Measurements from ENCODE around the gene RAI14.

Gene RAI14

DNA sequence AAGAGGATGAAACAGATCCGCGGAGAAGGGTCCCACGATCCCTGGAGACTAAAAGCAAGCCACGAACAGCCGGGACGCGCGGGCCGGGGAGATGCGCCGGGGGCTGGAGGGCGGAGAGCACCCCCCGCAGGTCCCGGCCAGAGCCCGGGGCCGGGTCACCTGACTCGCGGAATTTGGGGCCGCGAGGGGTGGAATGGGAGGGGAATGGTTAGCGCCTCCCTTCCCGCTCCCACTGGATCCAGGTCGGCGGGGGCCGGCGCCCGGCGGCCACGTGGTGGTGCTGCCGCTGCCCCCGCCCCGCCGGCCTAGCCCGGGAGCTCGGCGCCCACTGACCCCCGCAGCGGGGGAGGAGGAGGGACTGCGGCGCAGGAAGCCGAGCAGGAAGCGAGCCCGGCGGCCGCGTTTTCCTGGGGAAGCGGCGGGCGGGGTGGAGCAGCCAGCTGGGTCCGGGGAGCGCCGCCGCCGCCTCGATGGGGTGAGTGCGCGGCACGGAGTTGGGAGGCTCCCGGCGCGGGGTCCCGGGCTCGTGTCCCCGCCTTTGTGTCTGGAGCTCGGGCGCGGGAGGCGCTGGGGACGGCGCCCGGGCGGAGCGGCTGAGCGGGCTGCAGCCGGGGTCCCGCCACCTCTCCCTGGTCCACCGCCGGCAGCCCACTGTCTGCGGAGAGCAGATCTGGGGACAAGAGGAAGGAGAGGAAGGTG, at the start of gene RAI14:
Gene RAI14, plus strand, starts transcription at position 328 of the 699 bp plus-strand sequence. CDS start 30,592 bp downstream, outside the sequence.
- peak; percentile 57 for DNase-seq

DNA sequence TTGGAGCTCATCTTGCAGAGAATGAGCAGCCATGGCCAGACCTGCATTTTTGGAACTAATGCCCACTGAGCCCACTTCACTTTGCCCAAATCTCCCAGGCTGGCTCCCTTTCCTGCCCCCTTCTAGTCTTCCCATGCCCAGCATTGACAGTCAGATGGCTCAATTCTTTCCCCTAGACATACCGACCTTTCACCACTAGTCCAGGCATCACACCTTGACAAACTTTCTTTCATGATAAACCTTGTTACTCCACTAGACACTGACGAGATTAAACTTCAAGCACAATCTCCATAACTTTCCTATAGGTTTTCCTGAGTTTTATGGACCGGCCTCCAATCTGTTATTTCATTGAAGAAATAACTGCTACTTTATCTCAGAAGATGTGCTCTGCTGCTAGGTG, 47.8 kb upstream of the RAI14 start:
- DNase-seq, result no peak

DNA sequence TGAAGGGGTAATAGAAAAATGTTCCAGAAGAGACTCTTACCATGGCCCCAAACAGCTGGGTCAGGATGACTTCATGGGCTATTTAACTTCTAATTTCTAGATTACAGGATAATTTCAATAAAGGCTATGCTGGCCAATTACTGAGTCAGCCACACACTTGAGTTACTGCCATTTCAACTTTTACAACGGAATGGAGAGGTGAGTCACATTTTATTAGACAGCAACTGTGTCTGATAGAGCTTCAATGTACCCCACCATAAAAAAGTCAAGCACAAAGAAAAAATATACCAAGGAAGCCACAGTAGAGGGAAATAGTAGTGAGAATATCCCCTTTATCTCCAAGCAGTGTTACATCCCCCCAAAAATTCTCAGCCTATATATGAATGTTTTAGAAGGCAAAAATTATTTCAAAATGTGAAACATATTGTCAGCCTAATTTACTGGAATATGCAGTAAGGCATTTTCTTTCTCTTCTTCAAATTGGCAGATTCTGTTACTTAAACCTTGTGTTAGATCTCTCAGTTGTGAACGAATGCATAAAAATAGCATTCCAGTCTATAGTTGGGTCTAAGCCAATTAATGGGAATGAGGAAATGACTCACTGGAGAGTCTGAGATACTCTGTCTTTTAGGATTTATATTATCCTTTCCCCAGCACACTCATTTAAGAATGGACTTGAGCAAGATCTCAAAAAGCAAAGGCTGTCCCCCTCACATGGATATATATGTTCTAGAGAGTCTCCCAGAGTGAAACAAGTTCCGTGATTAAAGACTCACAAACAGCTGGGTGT, 47.1 kb upstream of the RAI14 start:
- DNase-seq, result no peak

- DNase-seq, result no peak
These were observed 46.1 kb upstream of the RAI14 start for GRCh38 chr5:34609951-34610441.

GRCh38 chr5:34610546-34610945, 45.6 kb upstream of the RAI14 start:
- DNase-seq, result no peak

GRCh38 chr5:34611464-34612415, 44.4 kb upstream of the RAI14 start:
- no peak for DNase-seq

DNA sequence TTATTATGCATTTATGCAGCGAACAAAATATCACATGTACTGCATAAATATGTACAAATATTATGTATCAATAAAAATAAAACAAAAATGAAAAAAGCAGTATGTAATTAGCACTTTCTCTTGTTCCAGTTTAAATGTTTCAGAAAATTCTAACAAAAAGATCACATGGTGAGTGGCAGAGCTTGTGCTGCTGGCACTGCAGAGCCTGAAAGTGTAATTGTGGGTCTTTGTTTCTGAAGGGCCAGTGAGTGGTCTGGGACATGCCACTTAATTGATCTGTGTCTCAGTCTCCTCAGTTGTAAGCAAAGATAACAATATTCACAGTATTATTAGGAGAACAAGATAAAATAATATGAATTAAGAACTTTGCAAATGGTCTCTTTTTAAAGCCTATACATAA, 39.5 kb upstream of the RAI14 start:
- DNase-seq, result no peak

DNA sequence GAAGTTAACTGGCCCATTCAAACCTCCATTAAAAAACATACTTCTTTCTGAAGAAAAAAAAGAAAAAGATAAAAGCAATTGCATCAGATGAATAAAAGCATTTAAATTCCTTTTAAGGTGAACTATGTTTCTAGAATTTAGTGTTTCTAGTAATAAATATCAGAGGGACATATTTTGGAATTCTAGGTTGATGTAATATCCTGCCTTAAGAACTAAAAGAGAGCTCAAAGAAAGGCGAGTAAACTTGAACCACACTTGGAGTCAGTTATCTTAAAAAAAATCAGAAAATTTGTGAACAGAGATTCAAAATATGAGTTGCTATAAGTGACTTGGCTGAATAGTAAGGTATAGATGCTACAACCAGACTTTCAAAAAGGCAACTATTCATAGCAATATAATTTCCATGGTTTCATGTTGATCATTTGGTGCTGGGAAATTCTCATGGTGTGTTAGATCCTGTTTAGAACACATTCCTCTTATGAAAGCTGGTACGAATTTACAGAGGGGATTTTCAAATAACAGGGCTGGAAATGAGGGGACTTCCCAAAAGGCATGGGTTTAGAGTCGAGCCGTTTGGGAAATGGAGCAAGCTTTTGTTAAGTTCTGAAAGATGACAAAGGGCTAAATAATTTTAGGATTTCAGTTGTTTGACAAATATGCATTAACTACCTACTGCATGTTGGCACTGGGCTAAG, 37.6 kb upstream of the RAI14 start:
- no peak for DNase-seq

GRCh38 chr5:34620185-34620584, 35.9 kb upstream of the RAI14 start:
- no peak for DNase-seq

DNA sequence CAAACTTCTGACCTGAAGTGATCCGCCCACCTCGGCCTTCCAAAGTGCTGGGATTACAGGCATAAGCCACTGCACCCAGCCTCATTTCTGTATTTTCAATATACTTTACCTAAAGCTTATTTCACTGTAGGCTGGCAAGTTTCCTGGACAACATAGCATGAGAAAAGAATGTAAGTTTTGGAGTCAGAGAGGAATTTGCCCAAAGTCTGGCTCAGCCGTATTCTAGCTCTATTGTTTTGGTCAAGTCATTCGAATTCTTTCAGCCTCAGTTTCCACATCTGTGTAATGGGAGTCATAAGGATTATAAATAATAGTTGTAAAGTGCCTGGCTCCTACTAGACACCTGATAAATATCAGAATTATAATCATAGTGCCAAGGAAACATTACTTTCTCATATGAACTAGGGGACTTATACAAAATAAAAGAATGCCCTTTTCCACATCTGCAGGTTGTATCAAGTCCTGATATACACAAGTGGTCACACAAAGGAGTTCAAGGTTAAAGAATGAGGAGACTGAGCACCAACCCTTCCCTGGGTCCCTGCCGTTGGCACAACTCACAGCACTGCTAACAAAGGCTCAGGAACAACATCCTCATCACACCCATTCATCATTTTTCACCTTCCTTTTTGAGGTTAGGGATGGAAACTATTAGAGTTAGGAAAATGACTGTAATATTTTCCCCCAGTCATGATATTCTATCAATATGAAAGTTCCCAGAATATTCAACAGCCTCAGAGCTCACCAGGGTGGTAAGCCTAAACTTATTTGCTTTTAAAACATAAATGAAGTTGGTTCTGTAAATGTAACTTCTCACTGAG, 34.6 kb upstream of the RAI14 start:
- DNase-seq, result no peak

GRCh38 chr5:34622098-34622400, 34.1 kb upstream of the RAI14 start:
- no peak for DNase-seq

DNA sequence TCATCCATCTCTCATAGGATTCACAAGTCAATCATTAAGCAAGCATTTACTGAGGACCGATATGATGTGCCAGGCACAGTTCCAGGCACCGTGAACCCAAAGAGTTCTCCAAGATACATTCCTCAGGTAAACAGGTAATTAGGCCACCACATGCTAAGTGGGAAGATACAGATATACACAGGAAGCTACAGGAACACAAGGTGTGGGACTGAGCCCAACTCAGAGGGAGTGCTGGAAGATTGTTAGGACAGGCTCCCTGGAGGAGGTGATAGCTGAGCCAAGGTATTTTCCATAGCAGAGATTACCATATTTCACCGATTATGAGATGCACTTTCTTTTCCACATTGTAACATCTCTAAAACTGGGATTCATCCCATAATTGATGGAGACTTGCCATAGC, 31.4 kb upstream of the RAI14 start:
- DNase-seq, result no peak

DNA sequence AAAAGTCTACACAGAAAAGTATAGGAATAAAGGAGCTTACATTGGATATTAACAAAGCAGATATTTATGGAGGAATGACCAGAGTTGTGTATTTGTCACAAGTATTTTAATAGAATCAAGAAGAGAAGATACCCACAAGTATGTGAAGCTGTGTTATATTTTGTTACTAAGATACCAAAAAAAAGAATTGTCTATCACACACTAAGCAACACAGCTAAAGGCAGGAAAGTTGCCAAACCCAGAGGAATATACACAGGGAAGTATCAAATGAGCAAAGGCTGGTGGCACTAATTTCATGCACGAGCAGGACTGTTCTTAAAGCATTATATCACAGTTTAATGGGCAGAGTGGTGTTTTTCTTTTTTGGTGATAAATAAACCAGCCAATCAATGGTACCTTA, 30.9 kb upstream of the RAI14 start:
- no peak for DNase-seq

GRCh38 chr5:34626036-34626435, 30.1 kb upstream of the RAI14 start:
- DNase-seq, result no peak

DNA sequence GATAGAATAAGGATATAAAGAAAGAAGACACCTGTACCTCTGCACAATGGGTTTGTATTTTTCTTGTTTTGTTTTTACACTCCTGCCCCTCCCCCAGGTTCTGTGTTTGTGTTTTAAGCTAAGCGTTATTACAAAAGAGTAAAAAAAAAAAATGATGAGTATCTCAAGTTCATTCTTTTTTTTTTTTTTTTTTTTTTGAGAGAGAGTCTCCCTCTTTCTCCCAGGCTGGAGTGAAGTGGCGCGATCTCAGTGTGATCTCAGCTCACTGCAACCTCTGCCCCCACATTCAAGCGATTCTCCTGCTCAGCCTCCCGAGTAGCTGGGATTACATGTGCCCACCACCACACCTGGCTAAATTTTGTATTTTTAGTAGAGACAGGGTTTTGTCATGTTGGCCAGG, 29.4 kb upstream of the RAI14 start:
- no peak for DNase-seq

DNA sequence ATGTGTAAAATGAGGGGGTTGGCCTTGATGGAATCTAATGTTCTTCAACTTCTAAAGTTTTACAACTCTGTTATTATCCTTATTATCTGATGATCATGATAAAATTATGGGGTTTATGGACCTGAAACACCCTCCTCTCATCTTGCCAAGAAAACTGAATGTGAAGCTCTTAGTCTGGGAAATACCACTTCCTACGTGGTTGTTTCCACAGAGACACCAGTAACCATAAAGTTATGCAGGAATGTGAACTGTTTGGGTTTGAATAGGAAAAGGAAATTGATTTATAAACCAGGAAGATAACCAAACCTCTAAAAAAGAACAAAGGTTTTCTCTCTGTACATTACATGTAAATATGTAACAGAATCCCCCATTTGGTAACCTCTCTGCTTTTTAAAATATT, 28.3 kb upstream of the RAI14 start:
- DNase-seq, result no peak

DNA sequence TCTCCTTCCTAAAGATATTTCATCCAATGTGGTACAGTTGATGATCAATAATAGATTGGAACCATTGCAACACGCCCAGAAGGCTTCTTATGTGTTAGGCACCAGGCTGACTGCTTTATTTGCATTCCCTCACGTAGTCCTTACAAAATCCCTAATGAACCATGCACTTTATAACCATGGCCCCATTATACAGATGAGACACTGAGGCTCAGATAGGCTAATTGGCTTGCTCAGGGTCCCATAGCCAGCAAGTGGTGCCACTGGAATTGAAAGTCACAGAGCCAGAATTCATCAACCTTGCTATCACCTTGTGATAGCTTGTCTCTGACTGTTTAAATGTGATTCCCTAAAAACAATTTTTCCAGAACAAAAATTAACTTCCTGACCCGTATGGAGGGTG, 27.8 kb upstream of the RAI14 start:
- DNase-seq, result no peak

DNA sequence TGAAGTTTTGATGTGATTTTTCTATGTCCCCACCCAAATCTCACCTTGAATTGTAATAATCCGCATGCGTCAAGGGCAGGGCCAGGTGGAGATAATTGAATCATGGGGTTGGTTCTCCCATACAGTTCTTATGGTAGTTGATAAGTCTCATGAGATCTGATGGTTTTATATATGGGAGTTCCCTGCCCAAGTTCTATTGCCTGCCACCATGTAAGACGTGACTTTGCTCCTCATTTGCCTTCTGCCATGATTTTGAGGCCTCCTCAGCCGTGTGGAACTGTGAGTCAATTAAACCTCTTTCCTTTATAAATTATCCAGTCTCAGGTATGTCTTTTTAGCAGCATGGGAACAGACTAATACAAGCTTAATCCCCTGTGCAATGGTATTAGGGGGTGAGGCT, 25.5 kb upstream of the RAI14 start:
- DNase-seq, result no peak

DNA sequence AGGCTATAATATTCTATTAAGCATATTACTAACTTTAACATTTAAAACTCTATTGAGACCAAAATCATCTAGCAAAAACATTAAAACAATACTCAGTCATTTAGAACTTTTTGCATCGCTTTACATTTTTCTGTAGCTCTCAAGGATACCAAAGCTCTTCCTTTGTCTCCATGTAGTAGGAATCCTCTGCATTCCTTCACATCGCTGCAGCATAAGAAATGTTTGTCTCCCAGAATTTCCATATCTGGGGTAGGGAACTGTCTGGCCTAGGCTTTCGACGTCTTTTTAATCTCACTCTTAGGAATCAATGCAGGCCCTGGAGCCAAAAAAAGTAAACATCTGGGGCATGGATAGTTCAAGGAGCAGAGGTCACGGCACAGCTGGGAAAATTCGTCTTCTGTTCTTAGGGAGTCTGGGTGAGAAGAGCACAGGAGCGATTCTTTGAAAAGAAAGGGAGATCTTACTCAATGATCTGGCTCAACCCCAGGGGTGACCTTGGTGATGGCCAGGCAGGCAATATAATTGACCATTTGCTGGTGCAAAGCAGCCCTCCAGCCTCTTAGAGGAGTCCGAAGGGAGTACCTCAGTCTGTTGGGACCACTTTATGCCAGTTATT, 23.2 kb upstream of the RAI14 start:
- DNase-seq, result no peak

GRCh38 chr5:34639852-34640626, 16.1 kb upstream of the RAI14 start:
- no peak for DNase-seq
